SK-N-SH treated with all-trans-retinoic acid at 6 μM for 48 hours (cell line): ENCODE data around the gene GTF2F2.

Experiments used
- ARNTL ChIP-seq: fragments of 450-650 bp; formaldehyde crosslinking; IDR thresholded peaks from 2 replicates; pipeline ENCODE4 v1.5.0; 2020; ENCODE audit warnings: low read depth, mild to moderate bottlenecking, moderate library complexity, borderline replicate concordance
- BACH2 ChIP-seq: fragments of 250-450 bp; sonication (Bioruptor Pico); IDR thresholded peaks from 2 replicates; pipeline ENCODE4 v1.9.0; 2021; ENCODE audit warnings: mild to moderate bottlenecking, borderline replicate concordance
- CSRNP3 ChIP-seq: fragments of 250-450 bp; sonication (Bioruptor Pico); IDR thresholded peaks from 2 replicates; pipeline ENCODE4 v1.5.1; 2021; ENCODE audit warnings: mild to moderate bottlenecking, moderate library complexity
- GLIS3 ChIP-seq: fragments of 250-450 bp; sonication (Bioruptor Pico); IDR thresholded peaks from 2 replicates; pipeline ENCODE4 v1.5.0; 2020; ENCODE audit warnings: mild to moderate bottlenecking, moderate library complexity
- RARB ChIP-seq: fragments of 250-450 bp; sonication (Bioruptor Pico); IDR thresholded peaks from 2 replicates; pipeline ENCODE4 v1.8.0; 2021; ENCODE audit warnings: mild to moderate bottlenecking, moderate library complexity
- ZC3H10 ChIP-seq: fragments of 250-450 bp; sonication (Bioruptor Pico); IDR thresholded peaks from 2 replicates; pipeline ENCODE4 v1.5.1; 2021; ENCODE audit warnings: mild to moderate bottlenecking, moderate library complexity

DNA sequence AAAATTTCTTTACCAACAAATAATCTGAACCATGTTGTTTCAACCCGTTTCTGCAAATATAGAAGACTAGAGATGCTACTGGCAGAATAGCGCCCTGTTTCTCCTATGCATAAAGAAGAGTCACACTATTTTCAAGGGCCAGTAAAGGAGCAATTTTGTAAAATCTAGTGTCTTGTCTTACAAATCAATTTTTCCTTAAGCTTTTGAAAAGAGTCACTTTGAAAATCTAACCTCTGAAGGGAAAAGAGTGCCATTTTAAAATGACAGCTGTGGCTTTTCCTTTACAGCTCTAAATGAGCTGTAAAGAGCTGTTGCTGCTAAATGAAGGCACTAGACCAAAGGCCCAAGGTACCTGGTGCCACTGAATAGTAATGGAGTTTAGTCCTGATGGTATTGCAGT is 16.9 kb upstream of the GTF2F2 start:
- no peak for TF ChIP-seq ARNTL
- TF ChIP-seq RARB (CRISPR knock-in tag) = no peak
- TF ChIP-seq GLIS3 (CRISPR knock-in tag) = no peak
- TF ChIP-seq BACH2 = no peak
- no peak for TF ChIP-seq ZC3H10 (CRISPR knock-in tag)
- TF ChIP-seq CSRNP3 (CRISPR knock-in tag) = no peak
